ENCODE results near the gene GFPT2.

GFPT2 gene

GRCh38 chr5:180395540-180396274 lies 42.6 kb upstream of the GFPT2 start:
- no peaks in the 10 kb centered on the region for H3K36me3 ChIP-seq (ENCODE audit: insufficient read depth, low read length)
- H3K27ac ChIP-seq (ENCODE audit: low read length), result no peak overlapping the region
- no peak overlapping the region for H3K9ac ChIP-seq (ENCODE audit: low read depth, low read length)
- no peak for ATAC-seq (ENCODE audit: insufficient read depth, low read depth)
- H3K27me3 ChIP-seq (ENCODE audit: insufficient read depth, low read length, poor library complexity), result no peaks in the 10 kb centered on the region
- H3K4me2 ChIP-seq (ENCODE audit: insufficient read depth, low read length), result no peak overlapping the region
- H3K4me3 ChIP-seq (ENCODE audit: low read depth in 1 of 2, low read length in 2 of 2), result no peak overlapping the region
- TF ChIP-seq CTCF (IDR thresholded peaks at IDR 0.05; ENCODE audit: borderline replicate concordance, extremely low read depth, low read length, poor library complexity, severe bottlenecking), result no peak
- no peak for TF ChIP-seq EZH2 (IDR thresholded peaks at IDR 0.05; ENCODE audit: borderline replicate concordance, low read depth, low read length, severe bottlenecking)
- no peak for DNase-seq
- no peak overlapping the region for H2AFZ ChIP-seq (ENCODE audit: low read depth, low read length)
- no peaks in the 10 kb centered on the region for H3K79me2 ChIP-seq (ENCODE audit: insufficient read depth, low read length)
- no peaks in the 10 kb centered on the region for H3K9me3 ChIP-seq (ENCODE audit: insufficient read depth, low read length, severe bottlenecking)
- no peaks in the 10 kb centered on the region for H3K4me1 ChIP-seq (ENCODE audit: insufficient read depth, low read length)
- no peaks in the 10 kb centered on the region for H4K20me1 ChIP-seq (ENCODE audit: insufficient read depth, low read length)

- Histone ChIP-seq H2AFZ (ENCODE audit: low read depth, low read length) (no peak overlapping the region), H3K4me3 (ENCODE audit: low read depth in 1 of 2, low read length in 2 of 2) (no peak overlapping the region), H3K27ac (ENCODE audit: low read length) (no peak overlapping the region), H3K9me3 (ENCODE audit: insufficient read depth, low read length, severe bottlenecking) (no peaks in the 10 kb centered on the region), H4K20me1 (ENCODE audit: insufficient read depth, low read length) (no peaks in the 10 kb centered on the region), H3K4me2 (ENCODE audit: insufficient read depth, low read length) (no peak overlapping the region), H3K36me3 (ENCODE audit: insufficient read depth, low read length) (no peaks in the 10 kb centered on the region), H3K79me2 (ENCODE audit: insufficient read depth, low read length) (no peaks in the 10 kb centered on the region), H3K9ac (ENCODE audit: low read depth, low read length) (no peak overlapping the region), H3K27me3 (ENCODE audit: insufficient read depth, low read length, poor library complexity) (no peaks in the 10 kb centered on the region), H3K4me1 (ENCODE audit: insufficient read depth, low read length) (no peaks in the 10 kb centered on the region)
- TF ChIP-seq CTCF (IDR thresholded peaks at IDR 0.05; ENCODE audit: borderline replicate concordance, extremely low read depth, low read length, poor library complexity, severe bottlenecking), result no peak
- TF ChIP-seq EZH2 (IDR thresholded peaks at IDR 0.05; ENCODE audit: borderline replicate concordance, low read depth, low read length, severe bottlenecking), result no peak
- DNase-seq (no peak), ATAC-seq (ENCODE audit: insufficient read depth, low read depth) (no peak)
These were observed 41.0 kb upstream of the GFPT2 start for GRCh38 chr5:180394031-180394636.

- TF ChIP-seq CTCF (IDR thresholded peaks at IDR 0.05; ENCODE audit: borderline replicate concordance, extremely low read depth, low read length, poor library complexity, severe bottlenecking), result no peak
- Histone ChIP-seq H3K27me3 (ENCODE audit: insufficient read depth, low read length, poor library complexity) (no peaks in the 10 kb centered on the region), H3K4me3 (ENCODE audit: low read depth in 1 of 2, low read length in 2 of 2) (no peak overlapping the region), H3K79me2 (ENCODE audit: insufficient read depth, low read length) (no peaks in the 10 kb centered on the region), H3K27ac (ENCODE audit: low read length) (no peak overlapping the region), H3K4me2 (ENCODE audit: insufficient read depth, low read length) (no peak overlapping the region), H3K9me3 (ENCODE audit: insufficient read depth, low read length, severe bottlenecking) (no peaks in the 10 kb centered on the region), H4K20me1 (ENCODE audit: insufficient read depth, low read length) (no peaks in the 10 kb centered on the region), H3K4me1 (ENCODE audit: insufficient read depth, low read length) (no peaks in the 10 kb centered on the region), H2AFZ (ENCODE audit: low read depth, low read length) (no peak overlapping the region), H3K36me3 (ENCODE audit: insufficient read depth, low read length) (no peaks in the 10 kb centered on the region), H3K9ac (ENCODE audit: low read depth, low read length) (no peak overlapping the region)
- ATAC-seq (ENCODE audit: insufficient read depth, low read depth), result no peak
- no peak for DNase-seq
These were observed 38.1 kb upstream of the GFPT2 start for GRCh38 chr5:180391276-180391675.

Data from DND-41 (cell line).